GM21381 (cell line): ENCODE results near the gene FAM120A.
A peak's percentile ranks its signal among the peaks of the same experiment; 100 is the strongest.

Source experiments
- ATAC-seq: cut with Tn5 transposase; IDR thresholded peaks from one replicate; pipeline ENCODE4 v1.9.1; 2021; ENCODE audit warnings: mild to moderate bottlenecking, moderate library complexity; ENCODE audit not compliant: unreplicated experiment

Gene FAM120A

DNA sequence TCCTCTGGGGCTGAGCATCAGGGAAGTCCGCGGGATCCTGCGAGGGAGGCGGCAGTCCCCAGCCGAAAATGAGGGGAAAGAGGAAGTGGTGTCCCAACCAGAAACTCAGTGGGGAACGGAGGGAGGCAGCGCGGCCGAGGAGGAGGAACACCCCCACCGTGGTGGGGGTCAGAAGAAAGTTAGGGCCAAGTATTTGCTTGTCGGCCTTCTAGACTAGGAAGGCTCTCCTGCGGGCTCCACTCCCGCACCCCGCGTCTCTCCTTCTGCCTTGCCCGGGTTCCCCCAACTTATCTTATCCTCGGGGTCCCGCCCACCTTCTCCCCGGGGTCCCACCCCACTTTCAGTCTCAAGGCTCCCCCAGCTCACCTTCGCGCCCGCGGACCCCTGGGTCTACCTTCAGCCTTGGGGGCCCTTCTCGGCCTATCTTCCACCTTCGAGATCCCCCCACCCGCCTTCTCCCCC, 124.3 kb downstream of the FAM120A start:
- peak; percentile 26 for ATAC-seq

DNA sequence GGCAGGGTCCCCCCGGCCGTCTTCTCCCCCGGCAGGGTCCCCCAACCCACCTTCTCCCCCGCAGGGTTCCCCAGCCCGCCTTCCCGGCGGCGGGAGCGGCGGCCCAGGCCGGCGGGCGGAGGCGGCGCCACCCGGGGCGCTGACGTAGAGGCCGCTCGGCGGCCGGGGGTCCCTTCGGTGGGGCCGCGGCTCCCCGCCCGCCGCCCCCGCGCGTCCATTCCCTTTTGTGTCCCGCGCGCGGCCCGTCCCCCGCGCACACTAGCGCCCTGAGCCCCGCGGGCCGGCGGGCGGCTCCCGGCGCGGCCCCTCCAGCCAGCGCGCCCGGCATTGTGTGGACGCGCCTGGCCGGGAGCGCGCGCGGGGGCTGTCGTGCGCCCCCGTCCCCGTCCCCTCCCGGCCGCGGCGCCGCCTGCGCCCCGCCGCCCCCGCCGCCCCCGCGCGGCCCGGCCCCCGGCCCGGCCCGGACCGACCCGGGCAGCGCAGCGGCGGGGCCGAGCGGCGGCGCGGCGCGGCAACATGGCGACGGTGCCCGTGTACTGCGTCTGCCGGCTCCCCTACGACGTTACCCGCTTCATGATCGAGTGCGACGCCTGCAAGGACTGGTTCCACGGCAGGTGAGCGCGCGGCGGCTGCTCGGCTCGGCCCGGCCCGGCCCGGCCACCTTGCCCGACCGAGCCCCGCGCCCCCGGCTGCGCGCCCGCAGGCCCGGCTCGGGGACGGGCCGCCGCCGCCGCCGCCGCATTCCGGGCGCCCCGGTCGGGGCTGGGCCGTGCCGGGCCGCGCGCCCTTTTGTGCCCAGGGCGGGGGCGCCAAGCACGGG, 125.0 kb downstream of the FAM120A start, which contains the start of gene PHF2:
Gene PHF2 (plus strand): TSS at position 327 of the 820 bp plus-strand sequence. CDS start 190 bp downstream, at position 517.
- ATAC-seq, result peak; percentile 36

DNA sequence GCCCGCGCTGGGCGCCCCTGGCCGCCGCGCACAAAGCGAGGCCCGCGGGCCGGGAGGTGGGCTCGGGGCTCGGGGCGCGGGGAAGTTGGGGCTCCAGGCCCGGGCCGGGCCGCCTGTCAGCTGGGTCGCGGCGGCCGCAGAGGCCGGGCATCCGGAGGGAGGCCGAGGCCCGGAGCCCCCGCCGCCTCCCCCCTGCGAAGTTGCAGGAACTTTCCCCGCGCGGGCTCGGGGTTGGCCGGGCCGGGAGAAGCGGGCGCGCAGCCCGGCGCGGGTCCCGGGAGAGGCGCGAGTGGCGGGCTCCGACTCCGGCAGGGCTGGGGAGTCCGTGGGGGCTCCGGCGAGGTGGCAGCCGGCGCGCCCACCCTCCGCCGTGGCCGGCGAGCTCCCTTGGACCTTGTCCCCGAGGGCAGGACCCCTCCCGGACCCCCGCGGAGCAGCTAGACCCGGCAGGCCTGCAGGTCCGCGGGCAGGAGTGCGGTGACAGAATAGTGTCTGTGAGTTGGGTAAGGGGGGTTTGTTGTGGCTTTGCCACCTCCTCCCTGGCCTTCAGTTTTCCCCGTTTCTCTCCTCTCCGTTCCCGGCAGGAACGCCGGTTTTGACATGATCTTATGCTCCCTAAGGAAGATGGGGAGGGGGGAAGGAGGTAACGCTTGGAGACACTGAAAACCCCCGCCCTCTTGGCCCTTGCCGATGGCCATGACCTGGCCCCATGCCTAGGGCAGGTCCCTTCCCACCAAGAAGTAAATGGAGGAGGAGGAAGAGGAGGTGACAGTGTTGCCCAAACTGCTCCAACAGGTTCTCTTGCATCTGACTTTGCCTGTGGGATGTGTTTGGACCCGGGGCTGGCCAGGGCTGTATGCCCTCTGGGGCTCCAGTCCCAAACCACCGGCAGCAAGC, 125.8 kb downstream of the FAM120A start:
- peak; percentile 21 for ATAC-seq

DNA sequence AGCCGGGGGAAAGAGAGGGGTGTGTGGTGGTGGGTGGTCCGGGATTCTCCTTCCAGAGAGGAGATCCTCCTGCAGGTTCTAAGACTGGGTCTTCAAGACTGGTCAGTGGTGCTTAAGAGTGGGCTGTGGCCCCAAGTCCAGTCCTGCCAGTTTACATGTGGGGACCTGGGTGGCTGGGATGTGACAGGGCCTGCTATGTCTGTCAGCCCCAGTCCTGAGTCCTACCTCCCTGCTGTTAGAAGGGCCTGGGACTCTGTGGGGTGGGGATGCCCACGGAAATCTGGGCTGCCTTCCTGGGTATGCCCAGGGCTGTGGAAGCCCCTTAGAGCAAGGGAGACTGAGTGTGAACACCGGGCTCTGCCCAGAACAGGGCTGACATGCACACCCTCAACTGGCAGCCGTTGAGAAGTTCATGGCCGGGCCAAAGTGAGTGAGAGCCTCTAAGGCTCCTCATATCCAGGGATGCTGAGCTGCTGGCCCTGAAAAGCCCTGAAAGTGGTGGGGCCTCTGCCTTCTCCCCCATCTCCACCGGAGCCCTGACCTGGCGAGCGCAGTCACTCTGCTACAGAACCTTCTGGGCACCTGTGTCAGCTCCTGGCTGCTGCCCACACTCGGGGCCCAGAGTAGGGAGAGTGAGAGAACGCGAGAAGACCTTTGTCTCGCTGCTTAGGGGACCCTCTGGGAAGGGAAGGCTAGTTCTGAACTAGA, 126.6 kb downstream of the FAM120A start:
- no peak for ATAC-seq

DNA sequence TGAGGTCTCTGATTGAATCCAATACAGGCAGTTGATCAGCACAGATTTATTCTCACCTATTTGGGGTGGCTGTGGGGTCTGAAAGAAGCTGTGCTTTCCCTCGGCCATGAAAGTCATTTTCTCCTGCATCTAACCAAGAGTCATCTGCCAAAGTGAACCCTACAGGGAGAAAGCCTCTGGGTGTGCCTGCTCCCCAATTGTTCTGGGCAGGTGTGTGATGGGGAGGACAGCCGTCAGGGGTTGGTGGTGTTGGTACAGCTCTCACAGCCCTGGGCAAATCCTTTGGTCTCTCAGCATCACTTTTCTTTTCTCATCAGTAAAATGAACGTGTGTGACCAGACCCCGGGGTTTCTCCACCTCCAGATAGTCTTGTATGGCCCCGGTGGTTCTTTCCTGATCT, 127.4 kb downstream of the FAM120A start:
- no peak for ATAC-seq

DNA sequence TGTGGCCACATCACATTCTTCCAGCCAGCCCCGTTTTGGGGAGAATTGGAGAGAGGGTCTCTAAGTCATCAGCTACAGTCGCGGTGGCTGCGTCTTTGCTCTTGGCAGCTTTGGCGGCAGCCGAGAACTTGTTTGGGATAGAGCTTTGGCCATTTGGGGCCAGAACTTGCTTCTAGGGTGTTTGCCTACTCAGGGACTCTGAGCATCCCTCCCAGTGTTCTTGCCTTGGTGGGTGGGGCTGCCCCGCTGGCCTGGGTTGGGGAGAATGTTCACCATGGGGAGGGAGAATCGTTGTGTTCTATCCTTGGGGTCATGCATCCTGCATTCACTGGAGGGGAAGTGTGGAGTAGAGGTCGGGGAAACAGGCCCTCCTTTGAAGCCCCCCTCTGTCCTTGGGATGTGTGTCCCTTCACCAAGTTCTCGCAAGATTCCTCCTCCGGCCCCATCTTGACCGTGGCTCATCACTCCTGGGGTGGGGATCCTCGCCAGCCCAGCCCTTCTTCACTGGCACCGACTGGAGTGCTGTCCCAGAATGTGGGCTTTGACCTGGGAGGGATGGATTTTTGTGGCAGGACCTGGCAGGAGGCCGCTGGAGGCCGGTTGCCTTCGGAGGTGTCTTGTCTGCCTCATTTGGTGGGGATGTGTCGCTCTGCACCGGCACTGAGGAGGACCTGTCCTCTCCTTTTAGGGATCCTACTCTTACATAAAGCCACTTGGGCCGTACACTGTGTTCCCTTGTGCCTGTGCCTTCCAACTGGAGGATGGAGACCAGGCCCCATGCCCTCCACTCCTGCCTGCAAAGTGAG, 128.4 kb downstream of the FAM120A start:
- no peak for ATAC-seq

DNA sequence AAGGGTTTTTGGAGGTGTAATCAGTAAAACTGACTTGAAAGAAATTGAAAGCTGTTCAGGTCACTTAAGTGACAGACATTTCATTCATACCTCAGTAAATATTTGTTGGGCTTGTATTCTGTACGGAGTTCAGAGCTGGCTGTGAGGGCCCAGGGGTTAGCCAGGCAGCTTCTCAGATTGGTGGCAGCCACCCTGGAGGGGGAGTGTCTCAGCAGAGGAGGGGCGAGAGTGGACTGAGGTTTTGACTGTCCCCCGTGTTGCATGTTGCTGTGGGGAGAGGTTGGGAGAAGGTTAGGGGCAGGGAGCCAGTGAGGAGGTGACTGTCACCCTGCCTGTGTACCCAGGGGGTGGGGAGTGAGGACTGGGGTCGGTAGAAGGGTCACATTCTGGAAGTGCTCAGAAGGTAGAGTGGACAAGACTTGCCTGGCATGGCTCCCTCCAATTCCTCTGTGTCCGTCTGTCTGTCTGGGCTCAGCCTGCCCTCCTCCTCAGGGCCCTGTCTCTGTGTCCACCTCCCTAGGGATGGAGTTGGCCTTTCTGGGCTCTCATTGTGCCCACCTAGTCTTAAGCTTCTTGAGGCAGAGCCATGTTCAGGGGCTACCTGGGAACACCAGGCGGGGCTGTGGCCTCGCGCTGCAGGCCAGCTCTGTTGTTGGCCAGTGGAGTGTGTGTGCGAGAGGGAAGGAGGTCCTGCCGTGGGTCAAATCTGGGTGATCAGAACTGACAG, 129.3 kb downstream of the FAM120A start:
- ATAC-seq, result no peak

DNA sequence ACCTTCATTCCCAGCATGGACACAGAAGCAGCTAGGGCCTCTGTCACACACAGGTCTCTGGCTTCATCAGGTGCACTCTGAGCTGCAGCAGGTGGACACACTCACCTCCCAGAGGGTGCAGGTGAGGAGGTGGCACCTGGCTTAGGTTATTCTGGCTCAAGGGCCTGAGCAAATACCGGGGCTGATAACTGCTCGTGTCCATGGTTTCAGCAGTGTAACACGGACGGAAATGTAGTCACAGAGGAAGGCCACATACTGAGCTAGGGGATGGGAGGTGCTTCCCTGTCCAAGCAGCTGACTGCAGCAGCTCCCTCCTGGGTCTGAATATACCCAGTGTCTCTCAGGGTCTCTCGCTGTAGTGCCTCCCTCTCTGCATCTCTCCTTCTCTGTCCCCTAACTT, 130.6 kb downstream of the FAM120A start:
- ATAC-seq, result no peak

DNA sequence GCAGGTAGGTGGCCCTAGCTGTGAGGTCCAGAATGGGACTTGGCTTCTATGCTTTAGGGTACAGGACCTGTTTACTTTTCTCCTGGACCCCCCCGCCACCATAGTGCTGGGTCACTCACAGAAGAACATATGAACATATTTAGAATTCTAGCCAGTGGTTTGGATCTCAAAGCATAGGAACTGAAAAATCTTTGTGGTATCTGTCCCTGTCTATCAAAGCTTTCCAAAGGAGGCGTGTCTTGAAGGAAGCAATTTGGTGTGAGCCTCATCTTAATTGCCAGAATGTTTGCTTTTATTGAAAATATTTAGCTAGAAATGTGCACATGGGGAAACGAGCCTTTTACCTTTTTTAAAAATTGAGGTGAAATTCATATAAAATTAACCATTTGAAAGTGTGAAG, 131.1 kb downstream of the FAM120A start:
- ATAC-seq, result no peak

DNA sequence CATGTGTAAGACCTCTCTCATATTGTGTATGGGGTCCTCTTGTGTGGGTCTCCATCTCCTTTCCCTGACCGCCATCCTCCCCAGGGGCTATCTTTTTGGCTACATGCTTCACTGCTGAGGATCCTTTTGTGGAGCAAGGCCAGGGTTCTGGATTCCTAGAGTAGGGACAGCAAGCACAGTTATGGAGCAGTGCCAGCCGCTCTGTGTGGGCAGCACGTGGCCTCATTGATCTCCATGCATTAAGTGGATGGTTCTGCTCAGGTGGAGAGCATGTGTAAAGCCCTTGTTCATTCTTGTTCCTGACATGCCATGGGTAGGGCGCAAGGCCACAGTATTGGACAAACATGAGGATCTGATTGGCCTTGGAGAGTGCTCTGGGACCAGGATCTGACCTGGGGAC, 133.8 kb downstream of the FAM120A start:
- ATAC-seq, result no peak

DNA sequence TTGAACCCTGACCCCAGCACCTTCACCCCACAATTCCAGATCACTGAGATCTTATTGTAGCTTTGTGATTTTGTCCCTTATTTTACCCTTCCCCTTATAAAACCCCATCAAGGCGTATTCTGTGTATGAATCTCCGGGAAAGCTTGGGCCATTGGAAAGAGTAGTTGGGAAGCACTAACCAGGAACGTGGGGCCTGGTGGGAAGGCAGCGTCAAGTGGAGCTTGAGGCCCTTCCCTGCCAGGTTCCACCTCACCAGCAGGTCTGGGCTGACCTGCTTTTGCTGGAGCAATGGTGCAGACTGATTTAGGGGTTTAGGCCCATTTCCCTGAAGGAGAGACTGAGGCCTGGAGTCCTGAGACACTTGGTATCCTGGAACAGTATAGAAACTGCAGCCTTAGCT, 134.2 kb downstream of the FAM120A start:
- ATAC-seq, result no peak

DNA sequence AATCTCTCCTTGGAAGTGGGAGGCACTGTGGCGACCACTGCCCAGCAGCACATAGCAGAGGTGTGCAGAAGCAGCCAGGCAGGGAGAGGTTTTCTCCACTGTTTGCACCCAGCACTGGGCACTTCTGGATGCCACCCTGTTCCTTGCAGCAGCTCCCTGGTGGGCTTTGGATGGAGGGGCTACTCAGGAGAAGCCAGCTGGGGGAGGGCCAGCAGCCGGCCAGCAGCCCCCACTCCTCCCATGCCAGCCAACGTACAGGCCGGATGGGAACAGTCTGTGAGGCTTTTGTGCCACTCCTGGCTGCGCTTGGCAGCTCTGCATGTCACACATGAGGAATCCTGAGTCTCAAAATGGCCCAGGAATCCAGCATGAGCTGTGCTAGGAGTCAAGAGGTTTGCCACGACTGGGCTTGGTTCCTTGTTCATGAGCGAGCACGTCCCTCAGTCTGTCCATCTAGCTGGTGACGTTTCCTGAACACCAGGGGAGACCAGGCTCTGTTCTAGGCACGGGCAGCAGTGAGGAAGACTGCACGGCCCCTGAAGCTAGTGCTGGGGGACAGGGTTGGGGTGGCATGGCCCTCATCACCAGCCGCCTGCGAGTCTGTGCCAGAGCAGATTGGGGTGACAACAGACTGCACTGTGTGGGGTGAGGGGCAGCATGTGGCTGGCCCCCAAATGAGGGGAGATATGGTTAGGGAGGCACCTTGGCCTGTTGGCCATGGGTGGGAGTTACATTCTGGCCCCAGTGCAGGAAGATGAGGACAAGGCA, 135.0 kb downstream of the FAM120A start:
- ATAC-seq, result no peak

DNA sequence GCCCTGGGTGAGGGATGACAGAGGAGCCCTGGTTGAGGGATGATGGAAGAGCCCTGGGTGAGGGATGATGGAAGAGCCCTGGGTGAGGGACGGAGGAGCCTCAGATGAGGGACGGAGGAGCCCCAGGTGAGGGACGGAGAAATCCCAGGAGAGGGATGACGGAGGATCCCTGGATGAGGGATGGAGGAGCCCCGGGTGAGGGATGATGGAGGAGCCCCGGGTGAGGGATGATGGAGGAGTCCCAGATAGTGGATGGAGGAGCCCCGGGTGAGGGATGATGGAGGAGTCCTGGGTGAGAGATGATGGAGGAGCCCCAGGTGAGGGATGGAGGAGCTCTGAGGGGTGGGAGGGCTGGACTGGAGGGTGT, 135.8 kb downstream of the FAM120A start:
- ATAC-seq, result no peak

DNA sequence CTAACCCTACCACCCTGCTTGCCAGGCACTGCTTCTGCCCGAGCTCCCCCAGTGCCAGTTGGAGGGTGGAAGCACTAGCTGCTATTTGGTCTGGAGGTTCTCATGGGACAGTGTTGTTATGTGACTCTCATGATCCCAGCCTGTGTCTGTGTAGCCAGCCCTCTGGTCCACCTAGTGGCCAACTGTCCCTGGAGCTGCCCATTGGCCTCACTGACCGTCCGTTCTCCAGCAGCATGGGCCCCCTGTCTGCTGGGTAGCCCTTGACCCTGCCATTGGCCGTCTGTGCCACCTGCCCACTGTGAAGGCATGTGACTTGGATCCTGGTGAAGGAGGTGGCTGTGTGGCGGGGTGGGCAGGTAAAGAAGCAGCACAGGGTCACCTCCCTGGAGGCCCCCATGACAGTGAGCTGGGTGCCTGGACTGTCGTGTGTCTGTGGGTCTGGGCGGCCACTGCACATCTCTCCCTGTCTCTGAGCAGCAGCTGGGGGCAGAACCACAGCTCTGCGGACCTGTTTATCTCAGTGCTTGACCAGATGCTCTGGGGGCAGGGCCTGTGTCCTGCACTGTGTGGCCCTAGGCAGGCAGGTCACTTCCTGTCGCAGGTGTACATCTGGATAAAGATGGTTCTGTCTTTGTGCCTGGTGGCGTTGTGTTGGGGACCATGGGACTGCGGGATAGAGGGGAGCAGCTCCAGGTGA, 136.3 kb downstream of the FAM120A start:
- no peak for ATAC-seq

DNA sequence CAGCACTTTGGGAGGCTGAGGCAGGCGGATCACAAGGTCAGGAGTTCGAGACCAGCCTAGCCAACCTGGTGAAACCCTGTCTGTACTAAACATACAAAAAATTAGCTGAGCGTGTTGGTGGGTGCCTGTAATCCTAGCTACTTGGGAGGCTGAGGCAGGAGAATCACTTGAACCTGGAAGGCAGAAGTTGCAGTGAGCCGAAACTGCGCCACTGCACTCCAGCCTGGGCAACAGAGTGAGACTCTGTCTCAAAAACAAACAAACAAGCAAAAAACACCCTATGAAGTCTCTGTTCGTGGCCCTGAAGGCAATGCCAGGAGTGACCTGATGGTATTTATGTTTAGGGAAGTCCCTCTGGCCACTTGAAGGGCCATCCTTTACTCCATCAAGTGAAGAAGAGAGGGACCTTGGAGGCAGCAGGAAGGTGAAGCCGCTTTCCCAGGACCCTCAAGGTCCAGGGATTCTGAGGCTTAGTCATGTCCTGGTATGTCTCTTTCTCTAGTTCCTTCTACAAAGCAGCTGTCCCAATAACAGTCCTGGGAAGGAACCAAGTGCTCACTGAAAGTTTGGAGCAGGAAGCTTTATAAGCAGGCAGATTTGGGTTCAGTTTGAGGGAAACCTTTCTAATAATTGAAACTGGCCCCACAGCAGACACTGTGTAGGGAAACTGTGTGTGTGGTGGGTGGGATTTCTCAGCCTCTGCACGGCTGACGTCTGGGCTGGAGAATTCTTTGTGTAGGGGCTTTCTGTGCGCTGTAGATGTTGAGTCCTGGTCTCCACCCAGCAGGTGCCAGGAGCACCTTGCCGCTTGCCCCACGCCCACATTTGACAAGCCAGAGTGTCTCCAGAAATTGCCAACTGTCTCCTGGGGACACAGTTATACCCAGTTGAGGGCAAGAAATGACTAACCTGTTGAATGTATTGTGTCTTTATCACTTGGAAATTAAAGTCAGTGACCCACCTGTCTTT, 137.4 kb downstream of the FAM120A start:
- no peak for ATAC-seq

DNA sequence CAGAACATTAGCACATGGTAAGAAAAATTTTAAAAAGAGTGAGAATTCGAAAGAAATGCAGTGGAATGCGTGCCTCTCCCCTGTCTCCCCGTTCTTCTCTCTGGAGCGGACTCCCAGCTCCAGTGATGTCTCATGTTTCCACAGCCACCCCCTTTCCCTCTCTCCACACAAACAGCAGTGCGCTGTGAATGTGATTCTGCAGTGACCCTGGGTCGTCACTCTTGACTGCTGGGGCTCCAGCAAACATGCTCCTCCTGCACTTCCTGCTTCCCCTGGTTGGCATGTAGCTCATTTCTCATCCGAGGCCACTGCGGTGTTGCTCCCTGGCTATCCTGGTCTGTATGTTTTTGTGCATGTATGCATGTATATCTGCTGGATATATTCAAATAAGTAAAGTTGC, 138.2 kb downstream of the FAM120A start:
- no peak for ATAC-seq

DNA sequence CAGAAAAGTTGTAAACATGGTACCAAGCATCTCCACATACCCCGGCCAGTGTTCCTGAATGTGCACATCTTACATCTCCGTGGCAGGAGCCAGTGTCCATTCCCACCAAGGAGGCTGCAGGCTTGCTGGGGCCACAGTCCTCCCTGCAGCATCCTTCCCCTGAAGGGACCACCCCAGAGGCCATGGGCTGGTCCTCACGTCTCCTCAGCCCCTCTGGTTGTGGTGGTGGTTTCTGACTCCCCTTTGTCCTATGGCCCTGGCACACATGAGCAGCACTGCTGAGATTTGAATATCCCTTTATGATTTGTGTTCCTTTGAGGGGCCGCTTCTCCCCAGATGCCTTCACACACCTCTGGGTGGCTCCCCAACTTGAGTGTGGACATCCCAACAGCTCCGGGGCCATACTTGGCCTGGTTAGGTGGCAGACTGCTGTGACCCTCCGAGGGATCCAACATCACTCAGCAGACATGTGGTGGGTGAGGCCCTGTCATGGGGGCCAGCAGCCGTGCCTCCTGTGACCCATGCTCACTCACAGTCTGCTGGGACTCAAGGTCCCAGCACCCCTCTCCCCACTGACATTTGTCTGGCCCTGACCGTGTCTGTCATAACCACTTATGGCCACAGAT, 139.2 kb downstream of the FAM120A start:
- ATAC-seq, result no peak
